Heart left ventricle (tissue), 13 donors: ENCODE data around the gene LPIN2.

Experiments
- POLR2A ChIP-seq, 2 donors: fragments of 450-650 bp; IDR thresholded peaks; one replicate each; pipeline ENCODE4 v1.6.1; 2017; ENCODE audit warnings: antibody characterized with exemption in 2 of 2, mild to moderate bottlenecking in 2 of 2, moderate library complexity in 2 of 2
- TF ChIP-seq, protein P1 (sequence below), 12 donors: fragments of 200-600 bp; sonication (generic) in 4 of 12; IDR thresholded peaks; one replicate each; pipeline versions ENCODE4 v1.5.0 to v1.8.0; 2018 to 2022; ENCODE audit warnings: antibody characterized with exemption in 12 of 12, mild to moderate bottlenecking in 5 of 12
- donor health status: ischemic (EF 13 %, LVEDD 7.1; RV severe dilation, severe dysfunction).
- donor health status: DM: no; HTN: yes; CAD: no.
- donor health status: DM: no; HTN: no; CAD: no.
- donor health status: ischemic (EF 25% LVEDD 6.9; RV normal size, moderate dysfunction).
- donor health status: ischemic (EF 25% LVEDD 5.7; RV mildly dilated, moderate dysfunction).
- donor health status: ischemic (EF 35%, LVEDD 5.7; RV mildly dilated, moderate dysfunction).
- donor health status: nonischemic (EF 11% LVEDD 7.7; RV severe dilation, severe dysfunction).
- donor health status: DM: yes; HTN: yes; CAD: no.
- donor health status: PGD.
- donor health status: ischemic (EF 29% LVEDD 5.4; RV normal size, mild dysfunction).
- donor health status: nonischemic (EF 23%, LVEDD 6.1; RV moderate dilation, normal function).

DNA sequence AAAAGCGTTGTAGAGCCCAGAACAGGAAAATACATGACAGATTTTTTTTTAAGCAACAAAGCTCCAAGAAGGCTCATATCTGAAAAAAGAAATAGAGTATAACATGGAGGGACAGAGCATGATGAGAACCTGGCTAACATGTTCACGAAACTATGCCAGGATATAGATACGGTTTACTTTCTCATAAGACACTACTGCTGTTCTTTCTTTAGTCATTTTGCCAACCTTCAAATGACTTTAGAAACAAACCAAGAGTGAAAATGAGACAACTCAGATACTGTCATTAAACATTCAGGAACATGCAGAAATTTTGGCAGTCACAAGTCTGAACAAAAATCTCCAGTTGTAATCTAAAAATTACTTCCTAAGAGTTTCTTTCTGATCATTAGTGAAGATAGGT, 14.3 kb downstream of the LPIN2 start:
- TF ChIP-seq, protein P1, sequence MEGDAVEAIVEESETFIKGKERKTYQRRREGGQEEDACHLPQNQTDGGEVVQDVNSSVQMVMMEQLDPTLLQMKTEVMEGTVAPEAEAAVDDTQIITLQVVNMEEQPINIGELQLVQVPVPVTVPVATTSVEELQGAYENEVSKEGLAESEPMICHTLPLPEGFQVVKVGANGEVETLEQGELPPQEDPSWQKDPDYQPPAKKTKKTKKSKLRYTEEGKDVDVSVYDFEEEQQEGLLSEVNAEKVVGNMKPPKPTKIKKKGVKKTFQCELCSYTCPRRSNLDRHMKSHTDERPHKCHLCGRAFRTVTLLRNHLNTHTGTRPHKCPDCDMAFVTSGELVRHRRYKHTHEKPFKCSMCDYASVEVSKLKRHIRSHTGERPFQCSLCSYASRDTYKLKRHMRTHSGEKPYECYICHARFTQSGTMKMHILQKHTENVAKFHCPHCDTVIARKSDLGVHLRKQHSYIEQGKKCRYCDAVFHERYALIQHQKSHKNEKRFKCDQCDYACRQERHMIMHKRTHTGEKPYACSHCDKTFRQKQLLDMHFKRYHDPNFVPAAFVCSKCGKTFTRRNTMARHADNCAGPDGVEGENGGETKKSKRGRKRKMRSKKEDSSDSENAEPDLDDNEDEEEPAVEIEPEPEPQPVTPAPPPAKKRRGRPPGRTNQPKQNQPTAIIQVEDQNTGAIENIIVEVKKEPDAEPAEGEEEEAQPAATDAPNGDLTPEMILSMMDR (IDR thresholded peaks at IDR 0.05): no peak
- TF ChIP-seq POLR2A (IDR thresholded peaks at IDR 0.05): no peak
